Adrenal gland (tissue), 12 donors: ENCODE results near the gene DCTN1. TPM values are rescaled to one million over a fixed set of nuclear protein-coding genes. Genes with fewer than 3 reads are reported as not detected.
"Not testable (repeated sequence)": the region's sequence is repeated elsewhere in the genome, so short reads cannot be mapped to it uniquely, and the experiment has no call there.

Experiments
- DNase-seq, 7 donors: peaks; one replicate each; pipeline ENCODE4 v3.0.0-alpha.2; 2019 to 2020
- H3K27ac ChIP-seq, 5 donors: fragments of 200-600 bp; sonication (generic) in 4 of 5; 1 replicate in 3 of 5; 2 replicates in 2 of 5; pipeline versions ENCODE4 v1.5.1 to v1.8.0; 2016 to 2020; ENCODE audit warnings: mild to moderate bottlenecking in 1 of 5
- H3K27me3 ChIP-seq: fragments of 200-600 bp; 2 replicates; pipeline ENCODE4 v1.8.0; 2021
- H3K36me3 ChIP-seq, 2 donors: fragments of 200-600 bp; replicated peaks in 1 of 2; 1 replicate in 1 of 2; 2 replicates in 1 of 2; pipeline versions ENCODE4 v1.5.1 to v1.8.0; 2018 to 2022
- H3K4me1 ChIP-seq, 2 donors: fragments of 200-600 bp; replicated peaks in 1 of 2; 1 replicate in 1 of 2; 2 replicates in 1 of 2; pipeline versions ENCODE4 v1.5.1 to v1.8.0; 2018 to 2021
- H3K4me3 ChIP-seq, 4 donors: fragments of 200-600 bp; sonication (generic) in 3 of 4; one replicate each; pipeline ENCODE4 v1.5.1; 2016 to 2018
- H3K9me3 ChIP-seq, 3 donors: fragments of 200-600 bp; sonication (generic) in 1 of 3; replicated peaks in 1 of 3; 1 replicate in 2 of 3; 2 replicates in 1 of 3; pipeline versions ENCODE4 v1.5.1 to v1.8.0; 2016 to 2021
- CTCF ChIP-seq, 6 experiments: fragments of 450-650 bp in 4 of 6; fragments of 200-600 bp in 2 of 6; sonication (generic) in 1 of 6; IDR thresholded peaks; 1 replicate in 5 of 6; 2 replicates in 1 of 6; pipeline versions ENCODE4 v1.5.1 to v1.8.0; 2016 to 2021; ENCODE audit warnings: antibody characterized with exemption in 6 of 6, mild to moderate bottlenecking in 2 of 6, moderate library complexity in 1 of 6
- POLR2A ChIP-seq, 2 donors: fragments of 450-650 bp; IDR thresholded peaks; one replicate each; pipeline ENCODE4 v1.6.1; 2017; ENCODE audit warnings: antibody characterized with exemption in 2 of 2, mild to moderate bottlenecking in 2 of 2, moderate library complexity in 1 of 2
- WGBS, 4 donors: extraction: QIAGEN DNeasy Blood & Tissue Kit in 2 of 4; methylation state at CpG; one replicate each; pipeline versions ENCODE4 v1.1.5 to v1.1.7; 2013 to 2017; 5-methylcytosine and 5-hydroxymethylcytosine counted together
- intact Hi-C, 2 donors: fragments of 100-400 bp; cut with DNase I; formaldehyde crosslinking; loops; one replicate each; pipeline versions ENCODE4 v1.14.1 to v1.15.0; 2022 to 2023
- polyA plus RNA-seq, 3 donors: library from polyadenylated mRNA; stranded (reverse); fragments of 200-250 nt in 2 of 3; fragments of 350-450 nt in 1 of 3; fragmentation: Illumina TruSeq in 1 of 3; extraction: RNeasy Lipid Tissue Mini Kit (QIAGEN cat#74804) in 1 of 3; gene quantifications; one replicate each; pipeline ENCODE4 v1.2.3, GENCODE V29; 2013 to 2014
- total RNA-seq, 9 donors: library from RNA; depleted of rRNA in 4 of 9; stranded (reverse); fragments of >200 nt in 4 of 9; fragments of 120-200 nt in 1 of 9; fragmentation: NEBNext Ultra II Directional in 1 of 9; extraction: Animal tissue kit (Norgen Biotek cat#: 25700) in 1 of 9; gene quantifications; one replicate each; pipeline versions ENCODE4 v1.1.0 to v1.2.4, GENCODE V29; 2013 to 2023
- donor health status: healthy with polysubstance abuse.
- donor health status: Bipolar disorder and iron deficiency.
- donor health status: DM: yes; HTN: yes; CAD: no.
- donor health status: DM: no; HTN: no; CAD: no.
- donor health status: DM: no; HTN: no; CAD: no.
- donor health status: DM: yes; HTN: yes; CAD: no.

The DCTN1 gene
- total and polyA plus RNA-seq, 12 donors, result 106 to 258 (median 146) TPM

- no peaks in the 10 kb centered on the region for H3K36me3 ChIP-seq
- H3K4me1 ChIP-seq, result no peaks in the 10 kb centered on the region
- TF ChIP-seq POLR2A (IDR thresholded peaks at IDR 0.05) (no peak), CTCF (IDR thresholded peaks at IDR 0.05) (no peak)
- H3K27me3 ChIP-seq, result no peaks in the 10 kb centered on the region
- 67 to 84% (median 70%) methylated on average over 6 to 8 of the region's 8 CpGs for WGBS, 4 donors
- H3K9me3 ChIP-seq, result no peaks in the 10 kb centered on the region
- H3K27ac ChIP-seq, result no peak overlapping the region
- H3K4me3 ChIP-seq, result no peak overlapping the region
- DNase-seq, result no peak
- intact Hi-C loops, result no loop called here
Observed at GRCh38 chr2:74345272-74345943, 34.7 kb downstream of the DCTN1 start.

- WGBS, 4 donors, result 70 to 74% (median 71%) methylated on average over 2 of the region's 2 CpGs
- H3K27me3 ChIP-seq, result no peaks in the 10 kb centered on the region
Observed at GRCh38 chr2:74343316-74343715, 36.8 kb downstream of the DCTN1 start, which contains the start of gene SLC4A5. Gene SLC4A5 (minus strand): TSS chr2:74343416. CDS start chr2:74315023, 28,393 bp downstream.

GRCh38 chr2:74336227-74336626 is 43.9 kb downstream of the DCTN1 start:
- WGBS, 4 donors, result 52 to 63% (median 56%) methylated on average over 2 of the region's 2 CpGs
- H3K9me3 ChIP-seq, H3K4me3 ChIP-seq, DNase-seq, H3K36me3 ChIP-seq, H3K4me1 ChIP-seq, H3K27ac ChIP-seq, H3K27me3 ChIP-seq: not testable (repeated sequence)
- intact Hi-C loops, result loop anchor here (10.0 kb wide), 1 partner anchor 59 kb away; no protein-coding TSS in a partner anchor

More at GRCh38 chr2:74343316-74343715, 36.8 kb downstream of the DCTN1 start, which contains the start of gene SLC4A5:
- no peak for DNase-seq
- H3K4me1 ChIP-seq, result no peaks in the 10 kb centered on the region
- no peaks in the 10 kb centered on the region for H3K36me3 ChIP-seq
- intact Hi-C loops, result no loop called here
- no peak within 1 kb of the TSS for H3K27ac ChIP-seq
- TF ChIP-seq CTCF (IDR thresholded peaks at IDR 0.05), result no peak
- TF ChIP-seq POLR2A (IDR thresholded peaks at IDR 0.05), result no peak
- no peak within 1 kb of the TSS for H3K4me3 ChIP-seq
- H3K9me3 ChIP-seq, result no peaks in the 10 kb centered on the region

GRCh38 chr2:74334931-74335333 is 45.2 kb downstream of the DCTN1 start:
- TF ChIP-seq CTCF (IDR thresholded peaks at IDR 0.05) (peak; percentile 71 to 98 (median 84)), POLR2A (IDR thresholded peaks at IDR 0.05) (no peak)
- no peaks in the 10 kb centered on the region for H3K27me3 ChIP-seq
- H3K4me3 ChIP-seq, result no peak overlapping the region
- no peak overlapping the region for H3K27ac ChIP-seq
- intact Hi-C loops, result loop anchor here (5.0 to 10.0 kb wide), 2 partner anchors 60 to 78 kb away; no protein-coding TSS in a partner anchor
- peak; percentile 72 to 89 (median 79) for DNase-seq
- no peaks in the 10 kb centered on the region for H3K4me1 ChIP-seq
- H3K36me3 ChIP-seq, result no peaks in the 10 kb centered on the region
- WGBS, 4 donors, result 30 to 37% (median 33%) methylated on average over 3 of the region's 3 CpGs
- H3K9me3 ChIP-seq, result no peaks in the 10 kb centered on the region
